ENCODE data around the gene NKX2-4. TPM values are rescaled to one million over a fixed set of nuclear protein-coding genes. Genes with fewer than 3 reads are reported as not detected.

Gene NKX2-4
- not detected in 2 replicates for total RNA-seq

GRCh38 chr20:21397341-21398108 lies at the start of gene NKX2-4:
TSS of gene NKX2-4 (minus strand) at chr20:21397526. CDS start at chr20:21397399, 127 bp downstream.

Other genes starting within 250 kb of the NKX2-4 start
- gene XRN2, start 94.2 kb downstream of the NKX2-4 start, total RNA-seq, result 53.4 and 57.5 TPM in 2 replicates
- gene NKX2-2, start 116.5 kb upstream of the NKX2-4 start, total RNA-seq, result not detected in 2 replicates